HepG2 (cell line): ENCODE measurements around the gene SULT1E1. TPM values are rescaled to one million over a fixed set of nuclear protein-coding genes. Genes with fewer than 3 reads are reported as not detected.

Experiments used
- ERF ChIP-seq: IDR thresholded peaks from 2 replicates; pipeline ENCODE4 v1.6.1; 2018; ENCODE audit warnings: missing biosample characterization, missing genetic modification reagents
- ETV5 ChIP-seq: IDR thresholded peaks from 2 replicates; pipeline ENCODE4 v1.6.1; 2018; ENCODE audit warnings: missing biosample characterization, missing genetic modification reagents, inconsistent platforms, borderline replicate concordance
- EZH2 ChIP-seq: conservative IDR thresholded peaks from 2 replicates; pipeline ENCODE4 v1.6.1; 2012; ENCODE audit warnings: mild to moderate bottlenecking, low read depth, low read length, moderate library complexity
- HCFC1 ChIP-seq: fragments of 150-350 bp; IDR thresholded peaks from 2 replicates; pipeline ENCODE4 v1.6.1; 2014; ENCODE audit warnings: low read depth, low read length
- HOXA9 ChIP-seq: sonication (generic); formaldehyde crosslinking; IDR thresholded peaks from 2 replicates; pipeline ENCODE4 v1.8.1; 2022; ENCODE audit warnings: missing genetic modification reagents, mild to moderate bottlenecking, moderate library complexity, borderline replicate concordance
- ISL2 ChIP-seq: sonication (generic); formaldehyde crosslinking; IDR thresholded peaks from 2 replicates; pipeline ENCODE4 v1.5.0; 2020; ENCODE audit warnings: missing genetic modification reagents
- KAT8 ChIP-seq: IDR thresholded peaks from 2 replicates; pipeline ENCODE4 v1.6.1; 2016; ENCODE audit warnings: missing genetic modification reagents, missing compliant biosample characterization
- KDM6A ChIP-seq: IDR thresholded peaks from 2 replicates; pipeline ENCODE4 v1.6.1; 2016; ENCODE audit warnings: low read depth
- KLF16 ChIP-seq, 2 experiments: sonication (generic) in 1 of 2; formaldehyde crosslinking in 1 of 2; IDR thresholded peaks; 2 replicates each; pipeline versions ENCODE4 v1.6.1 to v1.8.0; 2016 to 2023; ENCODE audit warnings: missing genetic modification reagents in 2 of 2, missing compliant biosample characterization in 1 of 2
- MEIS1 ChIP-seq: sonication (generic); formaldehyde crosslinking; IDR thresholded peaks from 2 replicates; pipeline ENCODE4 v1.9.0; 2021; ENCODE audit warnings: mild to moderate bottlenecking, missing genetic modification reagents, moderate library complexity, borderline replicate concordance
- MYC ChIP-seq: sonication (generic); formaldehyde crosslinking; IDR thresholded peaks from 2 replicates; pipeline ENCODE4 v1.9.0; 2021; ENCODE audit warnings: missing genetic modification reagents, borderline replicate concordance
- RARA ChIP-seq: IDR thresholded peaks from 2 replicates; pipeline ENCODE4 v1.6.1; 2016; ENCODE audit warnings: missing genetic modification reagents, missing compliant biosample characterization
- RARG ChIP-seq: sonication (generic); formaldehyde crosslinking; IDR thresholded peaks from 2 replicates; pipeline ENCODE4 v1.4.0; 2020; ENCODE audit warnings: low read depth, mild to moderate bottlenecking, missing genetic modification reagents
- SAP130 ChIP-seq: IDR thresholded peaks from 2 replicates; pipeline ENCODE4 v1.6.1; 2016; ENCODE audit warnings: low read depth
- SMAD9 ChIP-seq: sonication (generic); formaldehyde crosslinking; IDR thresholded peaks from 2 replicates; pipeline ENCODE4 v1.5.1; 2020; ENCODE audit warnings: mild to moderate bottlenecking, missing genetic modification reagents
- TAF15 ChIP-seq: fragments of 200-400 bp; formaldehyde crosslinking; IDR thresholded peaks from one replicate; pipeline ENCODE4 v1.6.1; 2018; ENCODE audit warnings: mild to moderate bottlenecking, low read depth, low read length; ENCODE audit not compliant: poor library complexity, severe bottlenecking
- TIGD3 ChIP-seq: sonication (generic); formaldehyde crosslinking; IDR thresholded peaks from 2 replicates; pipeline ENCODE4 v1.5.1; 2020; ENCODE audit warnings: mild to moderate bottlenecking, missing genetic modification reagents, borderline replicate concordance
- WIZ ChIP-seq: sonication (generic); formaldehyde crosslinking; IDR thresholded peaks from 2 replicates; pipeline ENCODE4 v1.5.1; 2020; ENCODE audit warnings: mild to moderate bottlenecking, missing genetic modification reagents
- ZC3H13 ChIP-seq: sonication (generic); formaldehyde crosslinking; IDR thresholded peaks from 2 replicates; pipeline ENCODE4 v1.8.1; 2023; ENCODE audit warnings: mild to moderate bottlenecking, missing genetic modification reagents, moderate library complexity
- ZFY ChIP-seq: sonication (generic); formaldehyde crosslinking; IDR thresholded peaks from 2 replicates; pipeline ENCODE4 v1.4.0; 2020; ENCODE audit warnings: missing genetic modification reagents
- ZNF12 ChIP-seq: sonication (generic); formaldehyde crosslinking; IDR thresholded peaks from 2 replicates; pipeline ENCODE4 v1.5.0; 2020; ENCODE audit warnings: missing genetic modification reagents
- ZNF343 ChIP-seq: sonication (generic); formaldehyde crosslinking; IDR thresholded peaks from 2 replicates; pipeline ENCODE4 v1.4.0; 2020; ENCODE audit warnings: mild to moderate bottlenecking, missing genetic modification reagents
- ZNF484 ChIP-seq: sonication (generic); formaldehyde crosslinking; IDR thresholded peaks from 2 replicates; pipeline ENCODE4 v1.5.1; 2020; ENCODE audit warnings: mild to moderate bottlenecking, low read depth, missing genetic modification reagents, borderline replicate concordance
- ZNF496 ChIP-seq: sonication (generic); formaldehyde crosslinking; IDR thresholded peaks from 2 replicates; pipeline ENCODE4 v1.8.1; 2023; ENCODE audit warnings: mild to moderate bottlenecking, moderate library complexity, missing genetic modification reagents; ENCODE audit not compliant: insufficient replicate concordance
- ZNF737 ChIP-seq: sonication (generic); formaldehyde crosslinking; IDR thresholded peaks from 2 replicates; pipeline ENCODE4 v1.5.0; 2020; ENCODE audit warnings: missing genetic modification reagents, mild to moderate bottlenecking, borderline replicate concordance
- ZNF784 ChIP-seq: sonication (generic); formaldehyde crosslinking; IDR thresholded peaks from 2 replicates; pipeline ENCODE4 v1.5.1; 2020; ENCODE audit warnings: missing genetic modification reagents, mild to moderate bottlenecking, borderline replicate concordance
- polyA plus RNA-seq, 8 experiments: library from polyadenylated mRNA; depleted of rRNA in 3 of 8; stranded (reverse) in 7 of 8; unstranded in 1 of 8; fragments of >200 nt; fragmentation: Illumina TruSeq in 4 of 8; extraction: Trizol in 4 of 8; gene quantifications; 2 replicates each; pipeline versions ENCODE4 v1.2.1 to v1.2.3, GENCODE V29; 2011 to 2016; ENCODE audit warnings: low read depth in 4 of 8, missing spikeins in 1 of 8, mixed read lengths in 1 of 8; ENCODE audit not compliant: insufficient read depth in 1 of 8
- total RNA-seq, 5 experiments: library from RNA; depleted of rRNA; stranded (reverse); fragments of >200 nt; fragmentation: Illumina TruSeq; extraction: Trizol; gene quantifications; 2 replicates each; pipeline ENCODE4 v1.2.3, GENCODE V29; 2016; ENCODE audit warnings: low read depth in 1 of 5
- TF ChIP-seq, protein P1 (sequence below): sonication (generic); formaldehyde crosslinking; IDR thresholded peaks from 2 replicates; pipeline ENCODE4 v1.5.0; 2020; ENCODE audit warnings: mild to moderate bottlenecking, missing genetic modification reagents

The SULT1E1 gene
- total and polyA plus RNA-seq, 2 of the 13 experiments (the other 11 are each of a cell fraction or from before 2014, with no cell fraction given), result 1.7 to 3.9 TPM

- TF ChIP-seq RARA (peak; percentile 96), ZNF343 (CRISPR knock-in tag) (no peak), KDM6A (CRISPR knock-in tag) (peak; percentile 98), TIGD3 (CRISPR knock-in tag) (no peak), RARG (CRISPR knock-in tag) (0 out of 2 replicates have a peak, but pooled peaks have one; percentile 5), ETV5 (CRISPR knock-in tag) (peak; percentile 87), ZNF496 (CRISPR knock-in tag) (no peak), HOXA9 (CRISPR knock-in tag) (no peak), MYC (CRISPR knock-in tag) (peak; percentile 32; the same call in 1 of the 2 replicates), KAT8 (CRISPR knock-in tag) (peak; percentile 75), ISL2 (peak; percentile 99), ZNF484 (no peak), MEIS1 (CRISPR knock-in tag) (no peak; the same call in 1 of the 2 replicates), ERF (CRISPR knock-in tag) (peak; percentile 27; the same call in 1 of the 2 replicates), HCFC1 (no peak), ZC3H13 (CRISPR knock-in tag) (no peak), SMAD9 (no peak), ZNF12 (CRISPR knock-in tag) (peak; percentile 12; the same call in 1 of the 2 replicates), EZH2 (no peak), ZFY (CRISPR knock-in tag) (no peak), WIZ (no peak), TAF15 (no peak), SAP130 (CRISPR knock-in tag) (peak; percentile 66), KLF16 (CRISPR knock-in tag; IDR thresholded peaks at IDR 0.05) (peak in 1 of 2 experiments; percentile 72; a peak in 1 of 4 replicates), ZNF737 (CRISPR knock-in tag) (no peak), ZNF784 (no peak)
- TF ChIP-seq, protein P1, sequence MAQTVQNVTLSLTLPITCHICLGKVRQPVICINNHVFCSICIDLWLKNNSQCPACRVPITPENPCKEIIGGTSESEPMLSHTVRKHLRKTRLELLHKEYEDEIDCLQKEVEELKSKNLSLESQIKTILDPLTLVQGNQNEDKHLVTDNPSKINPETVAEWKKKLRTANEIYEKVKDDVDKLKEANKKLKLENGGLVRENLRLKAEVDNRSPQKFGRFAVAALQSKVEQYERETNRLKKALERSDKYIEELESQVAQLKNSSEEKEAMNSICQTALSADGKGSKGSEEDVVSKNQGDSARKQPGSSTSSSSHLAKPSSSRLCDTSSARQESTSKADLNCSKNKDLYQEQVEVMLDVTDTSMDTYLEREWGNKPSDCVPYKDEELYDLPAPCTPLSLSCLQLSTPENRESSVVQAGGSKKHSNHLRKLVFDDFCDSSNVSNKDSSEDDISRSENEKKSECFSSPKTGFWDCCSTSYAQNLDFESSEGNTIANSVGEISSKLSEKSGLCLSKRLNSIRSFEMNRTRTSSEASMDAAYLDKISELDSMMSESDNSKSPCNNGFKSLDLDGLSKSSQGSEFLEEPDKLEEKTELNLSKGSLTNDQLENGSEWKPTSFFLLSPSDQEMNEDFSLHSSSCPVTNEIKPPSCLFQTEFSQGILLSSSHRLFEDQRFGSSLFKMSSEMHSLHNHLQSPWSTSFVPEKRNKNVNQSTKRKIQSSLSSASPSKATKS (CRISPR knock-in tag), result no peak
Measured at GRCh38 chr4:69832326-69833030, 27.5 kb downstream of the SULT1E1 start (continued).
